GM21381 (cell line): Measurements from ENCODE around the gene ZDHHC5.
"Not testable (repeated sequence)": the region's sequence is repeated elsewhere in the genome, so short reads cannot be mapped to it uniquely, and the experiment has no call there.

Experiments used
- ATAC-seq: cut with Tn5 transposase; IDR thresholded peaks from one replicate; pipeline ENCODE4 v1.9.1; 2021; ENCODE audit warnings: mild to moderate bottlenecking, moderate library complexity; ENCODE audit not compliant: unreplicated experiment

ZDHHC5 gene

GRCh38 chr11:57643802-57644201, 24.1 kb upstream of the ZDHHC5 start:
- ATAC-seq, result no peak

- ATAC-seq, result peak; percentile 67
These were observed 22.9 kb upstream of the ZDHHC5 start for GRCh38 chr11:57644748-57645688.

GRCh38 chr11:57645689-57646085, 22.2 kb upstream of the ZDHHC5 start:
- ATAC-seq, result no peak

GRCh38 chr11:57646194-57646798, 21.6 kb upstream of the ZDHHC5 start:
- ATAC-seq, result no peak

GRCh38 chr11:57646799-57647303, 21.1 kb upstream of the ZDHHC5 start:
- no peak for ATAC-seq

GRCh38 chr11:57647372-57647771, 20.5 kb upstream of the ZDHHC5 start:
- no peak for ATAC-seq

GRCh38 chr11:57647960-57648800, 19.7 kb upstream of the ZDHHC5 start:
- no peak for ATAC-seq

GRCh38 chr11:57648801-57649735, 18.8 kb upstream of the ZDHHC5 start:
- ATAC-seq, result no peak

GRCh38 chr11:57649826-57650738, 17.8 kb upstream of the ZDHHC5 start, which contains the start of gene YPEL4:
YPEL4 (minus strand) TSS chr11:57649912; CDS start chr11:57647107, 2,805 bp downstream.
- no peak for ATAC-seq

- ATAC-seq, result no peak
These were observed 17.2 kb upstream of the ZDHHC5 start for GRCh38 chr11:57650739-57651090.

- no peak for ATAC-seq
These were observed 16.5 kb upstream of the ZDHHC5 start for GRCh38 chr11:57651408-57651807.

- not testable (repeated sequence) for ATAC-seq
These were observed 15.7 kb upstream of the ZDHHC5 start for GRCh38 chr11:57652230-57652629.

GRCh38 chr11:57652662-57653061, 15.3 kb upstream of the ZDHHC5 start:
- no peak for ATAC-seq

GRCh38 chr11:57653163-57653562, 14.8 kb upstream of the ZDHHC5 start:
- ATAC-seq, result no peak

GRCh38 chr11:57656885-57657193, 11.1 kb upstream of the ZDHHC5 start:
- ATAC-seq, result no peak

GRCh38 chr11:57657194-57658022, 10.5 kb upstream of the ZDHHC5 start, which contains the start of gene CLP1:
CLP1 (plus strand) TSS chr11:57657762; CDS start chr11:57659477, 1,715 bp downstream.
- peak; percentile 99 for ATAC-seq

GRCh38 chr11:57658023-57658361, 9.9 kb upstream of the ZDHHC5 start:
- no peak for ATAC-seq

GRCh38 chr11:57659669-57660068, 8.2 kb upstream of the ZDHHC5 start:
- ATAC-seq, result no peak
